Tibial nerve (tissue), 3 donors: ENCODE data around the gene GATC.

Experiments
- POLR2A ChIP-seq, 2 donors: fragments of 450-650 bp; IDR thresholded peaks; one replicate each; pipeline ENCODE4 v1.6.1; 2017; ENCODE audit warnings: antibody characterized with exemption in 2 of 2, mild to moderate bottlenecking in 2 of 2, moderate library complexity in 2 of 2
- TF ChIP-seq, protein P1 (sequence below), 5 experiments: fragments of 200-600 bp in 3 of 5; fragments of 450-650 bp in 2 of 5; sonication (generic) in 3 of 5; IDR thresholded peaks; one replicate each; pipeline ENCODE4 v1.5.1; 2016 to 2019; ENCODE audit warnings: antibody characterized with exemption in 5 of 5, mild to moderate bottlenecking in 3 of 5, moderate library complexity in 2 of 5

DNA sequence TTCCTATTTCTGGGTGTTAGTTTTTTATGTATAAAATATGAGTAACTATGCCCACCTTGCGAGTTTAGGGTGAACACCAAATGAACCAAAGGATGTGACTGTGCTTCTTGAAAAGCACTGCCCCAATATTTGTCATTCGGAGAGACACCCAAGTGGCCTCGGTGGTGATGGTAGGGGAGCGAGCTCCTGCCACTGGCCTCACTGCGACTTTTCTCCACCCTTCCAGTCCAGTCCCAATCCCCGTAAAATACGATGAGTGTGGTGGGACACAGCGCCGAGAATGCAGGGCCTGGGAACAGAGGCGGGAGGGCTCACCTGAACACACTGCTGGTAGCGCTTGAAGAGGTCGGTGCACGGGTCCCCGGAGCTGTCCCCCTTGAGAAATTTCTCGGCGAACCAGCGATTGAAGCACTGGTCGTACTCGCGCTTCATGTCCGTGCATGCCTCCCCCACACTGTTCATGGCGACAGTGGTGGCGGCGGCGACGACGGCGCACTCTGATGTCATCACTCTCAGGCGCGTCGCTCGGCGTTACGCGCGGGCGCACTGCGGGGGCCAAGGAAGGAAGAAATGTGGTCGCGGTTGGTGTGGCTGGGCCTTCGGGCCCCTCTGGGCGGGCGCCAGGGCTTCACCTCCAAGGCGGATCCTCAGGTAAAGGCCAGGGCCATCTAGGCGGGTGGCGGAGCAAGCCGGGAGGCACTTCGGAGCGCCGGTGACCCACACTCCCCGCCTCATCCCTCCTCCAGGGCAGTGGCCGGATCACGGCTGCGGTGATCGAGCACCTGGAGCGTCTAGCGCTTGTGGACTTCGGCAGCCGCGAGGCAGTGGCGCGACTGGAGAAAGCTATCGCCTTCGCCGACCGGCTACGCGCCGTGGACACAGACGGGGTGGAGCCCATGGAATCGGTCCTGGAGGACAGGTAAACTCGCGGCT is at the start of gene GATC, which contains the start of gene TRIAP1:
- TF ChIP-seq, protein P1, sequence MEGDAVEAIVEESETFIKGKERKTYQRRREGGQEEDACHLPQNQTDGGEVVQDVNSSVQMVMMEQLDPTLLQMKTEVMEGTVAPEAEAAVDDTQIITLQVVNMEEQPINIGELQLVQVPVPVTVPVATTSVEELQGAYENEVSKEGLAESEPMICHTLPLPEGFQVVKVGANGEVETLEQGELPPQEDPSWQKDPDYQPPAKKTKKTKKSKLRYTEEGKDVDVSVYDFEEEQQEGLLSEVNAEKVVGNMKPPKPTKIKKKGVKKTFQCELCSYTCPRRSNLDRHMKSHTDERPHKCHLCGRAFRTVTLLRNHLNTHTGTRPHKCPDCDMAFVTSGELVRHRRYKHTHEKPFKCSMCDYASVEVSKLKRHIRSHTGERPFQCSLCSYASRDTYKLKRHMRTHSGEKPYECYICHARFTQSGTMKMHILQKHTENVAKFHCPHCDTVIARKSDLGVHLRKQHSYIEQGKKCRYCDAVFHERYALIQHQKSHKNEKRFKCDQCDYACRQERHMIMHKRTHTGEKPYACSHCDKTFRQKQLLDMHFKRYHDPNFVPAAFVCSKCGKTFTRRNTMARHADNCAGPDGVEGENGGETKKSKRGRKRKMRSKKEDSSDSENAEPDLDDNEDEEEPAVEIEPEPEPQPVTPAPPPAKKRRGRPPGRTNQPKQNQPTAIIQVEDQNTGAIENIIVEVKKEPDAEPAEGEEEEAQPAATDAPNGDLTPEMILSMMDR (IDR thresholded peaks at IDR 0.05): peak in 1 of 5 experiments; percentile 45
- peak in 1 of 2 donors; percentile 61 for TF ChIP-seq POLR2A (IDR thresholded peaks at IDR 0.05)
